CD14-positive monocyte (primary cell): ENCODE data around the gene MED12L. TPM values are rescaled to one million over a fixed set of nuclear protein-coding genes. Genes with fewer than 3 reads are reported as not detected.

Source experiments
- DNase-seq, 3 donors: peaks; one replicate each; pipeline ENCODE4 v3.0.0-alpha.2; 2011 to 2022
- H2AFZ ChIP-seq: 2 replicates; pipeline ENCODE4 v1.6.0; 2012; ENCODE audit warnings: mild to moderate bottlenecking, low read depth, low read length, inconsistent platforms; ENCODE audit not compliant: insufficient read depth, poor library complexity, severe bottlenecking
- H3K27ac ChIP-seq, 2 donors: 1 replicate in 1 of 2; 2 replicates in 1 of 2; pipeline ENCODE4 v1.5.1; 2012 to 2013; ENCODE audit warnings: low read length in 2 of 2, control low read depth in 1 of 2, inconsistent platforms in 1 of 2, low read depth in 1 of 2, mild to moderate bottlenecking in 1 of 2
- H3K27me3 ChIP-seq, 2 donors: one replicate each; pipeline versions ENCODE4 v1.6.0 to v1.6.1; 2011 to 2013; ENCODE audit warnings: low read length in 2 of 2; ENCODE audit not compliant: control insufficient read depth in 2 of 2, insufficient read depth in 2 of 2
- H3K36me3 ChIP-seq, 2 donors: replicated peaks in 1 of 2; 1 replicate in 1 of 2; 2 replicates in 1 of 2; pipeline versions ENCODE4 v1.5.1 to v1.6.1; 2012 to 2013; ENCODE audit warnings: low read length in 2 of 2, control low read depth in 1 of 2, inconsistent platforms in 1 of 2, mild to moderate bottlenecking in 1 of 2; ENCODE audit not compliant: insufficient read depth in 2 of 2, control insufficient read depth in 1 of 2
- H3K4me1 ChIP-seq, 2 donors: 1 replicate in 1 of 2; 2 replicates in 1 of 2; pipeline versions ENCODE4 v1.5.1 to v1.6.1; 2012 to 2013; ENCODE audit warnings: low read length in 2 of 2, control low read depth in 1 of 2, inconsistent platforms in 1 of 2, mild to moderate bottlenecking in 1 of 2, moderate library complexity in 1 of 2; ENCODE audit not compliant: insufficient read depth in 2 of 2, control insufficient read depth in 1 of 2
- H3K4me2 ChIP-seq: replicated peaks from 2 replicates; pipeline ENCODE3; 2012; ENCODE audit warnings: low read length, moderate library complexity, mild to moderate bottlenecking; ENCODE audit not compliant: poor library complexity, severe bottlenecking; ENCODE audit errors: extremely low read depth
- H3K4me3 ChIP-seq, 3 experiments: fragments of 200-600 bp in 1 of 3; sonication (generic) in 1 of 3; replicated peaks in 1 of 3; 1 replicate in 2 of 3; 2 replicates in 1 of 3; pipeline ENCODE4 v1.5.1; 2011 to 2013; ENCODE audit warnings: low read length in 3 of 3, mild to moderate bottlenecking in 3 of 3, control low read depth in 2 of 3, low read depth in 2 of 3, inconsistent platforms in 1 of 3, moderate library complexity in 1 of 3
- H3K79me2 ChIP-seq: 2 replicates; pipeline ENCODE4 v1.6.0; 2012; ENCODE audit warnings: mild to moderate bottlenecking, control low read depth, inconsistent platforms, low read length, moderate library complexity; ENCODE audit not compliant: insufficient read depth
- H3K9ac ChIP-seq: 2 replicates; pipeline ENCODE4 v1.6.0; 2017; ENCODE audit warnings: low read length, mild to moderate bottlenecking; ENCODE audit not compliant: insufficient read depth, poor library complexity, severe bottlenecking
- H3K9me3 ChIP-seq, 2 donors: replicated peaks in 1 of 2; 1 replicate in 1 of 2; 2 replicates in 1 of 2; pipeline versions ENCODE4 v1.5.1 to v1.6.1; 2012 to 2013; ENCODE audit warnings: low read length in 2 of 2, control low read depth in 1 of 2; ENCODE audit not compliant: control insufficient read depth in 1 of 2, insufficient read depth in 1 of 2
- H4K20me1 ChIP-seq: 2 replicates; pipeline ENCODE4 v1.6.0; 2012; ENCODE audit warnings: mild to moderate bottlenecking, low read length, control low read depth, moderate library complexity; ENCODE audit not compliant: insufficient read depth
- H3K27ac Mint-ChIP-seq, 7 donors: one replicate each; pipeline ENCODE4 v1.8.0; 2020; ENCODE audit warnings: mild to moderate bottlenecking in 7 of 7, mixed read lengths in 7 of 7, moderate library complexity in 6 of 7, inconsistent platforms in 2 of 7
- H3K27me3 Mint-ChIP-seq, 3 donors: one replicate each; pipeline ENCODE4 v1.8.0; 2021 to 2022; ENCODE audit warnings: low read depth in 3 of 3, mild to moderate bottlenecking in 3 of 3, mixed read lengths in 3 of 3, moderate library complexity in 3 of 3, inconsistent platforms in 1 of 3
- H3K36me3 Mint-ChIP-seq, 2 donors: one replicate each; pipeline ENCODE4 v1.8.0; 2020; ENCODE audit warnings: mixed read lengths in 2 of 2, inconsistent platforms in 1 of 2, mild to moderate bottlenecking in 1 of 2
- H3K4me1 Mint-ChIP-seq: one replicate; pipeline ENCODE4 v1.8.0; 2020; ENCODE audit warnings: mild to moderate bottlenecking, mixed read lengths
- H3K4me3 Mint-ChIP-seq, 2 donors: one replicate each; pipeline ENCODE4 v1.8.0; 2020; ENCODE audit warnings: mild to moderate bottlenecking in 2 of 2, mixed read lengths in 2 of 2, moderate library complexity in 1 of 2
- H3K9me3 Mint-ChIP-seq, 7 donors: one replicate each; pipeline ENCODE4 v1.8.0; 2020 to 2022; ENCODE audit warnings: mixed read lengths in 7 of 7, mild to moderate bottlenecking in 6 of 7, moderate library complexity in 6 of 7, inconsistent platforms in 2 of 7
- WGBS: methylation state at CpG from one replicate; pipeline ENCODE4 v1.1.5; 2013; ENCODE audit warnings: missing lambda C conversion rate; ENCODE audit not compliant: insufficient coverage; 5-methylcytosine and 5-hydroxymethylcytosine counted together
- intact Hi-C, 2 donors: fragments of 100-400 bp; cut with micrococcal nuclease; formaldehyde crosslinking; loops; one replicate each; pipeline versions ENCODE4 v1.15.0 to v1.15.1; 2023
- polyA plus RNA-seq, 3 donors: library from polyadenylated mRNA; depleted of rRNA in 1 of 3; unstranded in 2 of 3; stranded (reverse) in 1 of 3; fragments of 300-500 nt in 2 of 3; fragments of >200 nt in 1 of 3; fragmentation: Illumina TruSeq in 2 of 3; gene quantifications; 1 replicate in 2 of 3; 2 replicates in 1 of 3; pipeline ENCODE4 v1.2.3, GENCODE V29; 2012 to 2021
- TF ChIP-seq, protein P1 (sequence below): fragments of 200-600 bp; IDR thresholded peaks from one replicate; pipeline ENCODE4 v1.8.0; 2022; ENCODE audit warnings: antibody characterized with exemption, mild to moderate bottlenecking

Gene MED12L
- polyA plus RNA-seq, 3 donors, result 0.12 to 0.29 TPM; not detected in 1

DNA sequence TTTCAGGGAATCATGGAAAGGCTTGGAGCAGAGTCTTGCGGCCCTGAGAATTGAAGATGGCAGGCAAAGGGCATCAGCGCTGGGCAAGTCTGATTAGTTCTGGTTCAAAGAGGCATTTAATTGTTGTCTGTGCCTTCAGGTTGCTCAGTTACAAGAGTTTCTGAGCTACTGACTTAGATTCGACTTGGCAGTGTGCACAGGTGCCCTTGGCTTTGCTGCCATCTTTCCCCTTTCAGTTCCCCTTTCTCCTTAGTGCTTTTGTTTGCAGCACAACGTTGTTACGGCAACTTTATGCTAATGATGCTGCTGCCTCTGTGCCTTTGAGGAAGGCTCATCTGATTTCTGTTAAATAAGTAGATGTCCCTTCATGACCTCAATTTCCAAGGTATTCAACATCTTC is 180.4 kb downstream of the MED12L start:
- H3K4me1 Mint-ChIP-seq, result peaks cover 22% of the 10 kb centered on the region
- peaks cover 0 to 13% (median 2%) of the 10 kb centered on the region in 3 donors for H3K27me3 Mint-ChIP-seq
- H3K79me2 ChIP-seq, result no peaks in the 10 kb centered on the region
- intact Hi-C loops, result no loop called here
- no peaks in the 10 kb centered on the region for H3K9me3 ChIP-seq
- H4K20me1 ChIP-seq, result no peaks in the 10 kb centered on the region
- WGBS, result 53% methylated on average over 3 of the region's 5 CpGs
- H3K9ac ChIP-seq, result no peak overlapping the region
- peak; percentile 87 to 95 (median 88) for DNase-seq
- peak overlapping the region; percentile 84 to 97 (median 96) for H3K27ac Mint-ChIP-seq
- no peak overlapping the region for H2AFZ ChIP-seq
- TF ChIP-seq, protein P1, sequence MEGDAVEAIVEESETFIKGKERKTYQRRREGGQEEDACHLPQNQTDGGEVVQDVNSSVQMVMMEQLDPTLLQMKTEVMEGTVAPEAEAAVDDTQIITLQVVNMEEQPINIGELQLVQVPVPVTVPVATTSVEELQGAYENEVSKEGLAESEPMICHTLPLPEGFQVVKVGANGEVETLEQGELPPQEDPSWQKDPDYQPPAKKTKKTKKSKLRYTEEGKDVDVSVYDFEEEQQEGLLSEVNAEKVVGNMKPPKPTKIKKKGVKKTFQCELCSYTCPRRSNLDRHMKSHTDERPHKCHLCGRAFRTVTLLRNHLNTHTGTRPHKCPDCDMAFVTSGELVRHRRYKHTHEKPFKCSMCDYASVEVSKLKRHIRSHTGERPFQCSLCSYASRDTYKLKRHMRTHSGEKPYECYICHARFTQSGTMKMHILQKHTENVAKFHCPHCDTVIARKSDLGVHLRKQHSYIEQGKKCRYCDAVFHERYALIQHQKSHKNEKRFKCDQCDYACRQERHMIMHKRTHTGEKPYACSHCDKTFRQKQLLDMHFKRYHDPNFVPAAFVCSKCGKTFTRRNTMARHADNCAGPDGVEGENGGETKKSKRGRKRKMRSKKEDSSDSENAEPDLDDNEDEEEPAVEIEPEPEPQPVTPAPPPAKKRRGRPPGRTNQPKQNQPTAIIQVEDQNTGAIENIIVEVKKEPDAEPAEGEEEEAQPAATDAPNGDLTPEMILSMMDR, result no peak
- peak overlapping the region; percentile 62 to 76 for H3K27ac ChIP-seq
- peak overlapping the region in 1 of 3 experiments; percentile 29 for H3K4me3 ChIP-seq
- H3K4me1 ChIP-seq, result peaks cover 21 to 23% of the 10 kb centered on the region in 2 donors
- no peaks in the 10 kb centered on the region for H3K36me3 Mint-ChIP-seq
- H3K4me2 ChIP-seq, result peak overlapping the region; percentile 31
- H3K27me3 ChIP-seq, result no peaks in the 10 kb centered on the region
- H3K9me3 Mint-ChIP-seq, result no peaks in the 10 kb centered on the region
- peak overlapping the region in 1 of 2 donors; percentile 56 for H3K4me3 Mint-ChIP-seq
- no peaks in the 10 kb centered on the region for H3K36me3 ChIP-seq

DNA sequence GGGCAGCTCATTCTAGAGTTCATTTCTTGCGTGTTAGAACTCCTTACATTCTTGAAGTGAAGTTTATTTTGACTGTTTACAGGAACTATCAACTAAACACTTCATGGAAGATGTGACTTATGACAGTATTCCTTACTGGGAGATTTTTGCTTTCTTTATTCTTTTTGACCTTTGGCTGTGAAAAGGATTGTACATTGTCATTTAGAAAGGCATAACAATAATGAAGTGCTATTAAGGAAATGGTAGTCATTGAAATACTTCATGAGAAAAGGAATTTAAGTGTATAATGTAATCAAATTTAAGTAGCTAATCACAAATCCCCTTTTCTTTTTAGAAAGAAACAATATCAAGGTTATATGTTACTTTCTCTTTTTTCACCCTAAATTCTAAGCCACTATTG is 181.6 kb downstream of the MED12L start:
- no peak overlapping the region for H3K4me3 Mint-ChIP-seq
- H3K4me1 Mint-ChIP-seq, result peaks cover 22% of the 10 kb centered on the region

More for the DNA sequence above, 181.6 kb downstream of the MED12L start:
- Histone ChIP-seq H3K9me3 (no peaks in the 10 kb centered on the region), H3K9ac (no peak overlapping the region), H3K4me1 (peaks cover 21 to 23% of the 10 kb centered on the region in 2 donors), H4K20me1 (no peaks in the 10 kb centered on the region), H3K36me3 (no peaks in the 10 kb centered on the region), H3K79me2 (no peaks in the 10 kb centered on the region), H2AFZ (no peak overlapping the region), H3K4me3 (no peak overlapping the region), H3K27ac (no peak overlapping the region), H3K4me2 (no peak overlapping the region), H3K27me3 (no peaks in the 10 kb centered on the region)
- no peak for DNase-seq
- TF ChIP-seq, protein P1, result no peak
- intact Hi-C loops, result no loop called here
- H3K9me3 Mint-ChIP-seq, result no peaks in the 10 kb centered on the region
- WGBS, result no CpG with 5 or more reads among the region's 1 CpG
- no peaks in the 10 kb centered on the region for H3K36me3 Mint-ChIP-seq
- H3K27me3 Mint-ChIP-seq, result peaks cover 0 to 13% (median 2%) of the 10 kb centered on the region in 3 donors
- peak overlapping the region in 2 of 7 donors; percentile 90 to 97 for H3K27ac Mint-ChIP-seq
